Uterus (tissue), 4 donors: Measurements from ENCODE around the gene DIAPH2. TPM values are rescaled to one million over a fixed set of nuclear protein-coding genes. Genes with fewer than 3 reads are reported as not detected.

Experiments used
- DNase-seq, 2 donors: peaks; one replicate each; pipeline ENCODE4 v3.0.0-alpha.2; 2019 to 2020
- H3K27ac ChIP-seq, 2 donors: fragments of 200-600 bp; sonication (generic); 1 replicate in 1 of 2; 2 replicates in 1 of 2; pipeline ENCODE4 v1.5.1; 2016 to 2018
- H3K27me3 ChIP-seq, 2 donors: fragments of 200-600 bp; sonication (generic); one replicate each; pipeline ENCODE4 v1.5.1; 2018 to 2019; ENCODE audit warnings: control low read depth in 1 of 2
- H3K36me3 ChIP-seq, 2 donors: fragments of 200-600 bp; sonication (generic); one replicate each; pipeline ENCODE4 v1.5.1; 2019; ENCODE audit warnings: control low read depth in 1 of 2
- H3K4me1 ChIP-seq, 2 donors: fragments of 200-600 bp; sonication (generic); one replicate each; pipeline ENCODE4 v1.5.1; 2018 to 2019; ENCODE audit warnings: control low read depth in 1 of 2
- H3K4me3 ChIP-seq, 2 donors: fragments of 200-600 bp; sonication (generic); 1 replicate in 1 of 2; 2 replicates in 1 of 2; pipeline ENCODE4 v1.5.1; 2018 to 2019; ENCODE audit warnings: mild to moderate bottlenecking in 1 of 2
- H3K9me3 ChIP-seq, 2 donors: fragments of 200-600 bp; sonication (generic); one replicate each; pipeline ENCODE4 v1.5.1; 2019; ENCODE audit warnings: control low read depth in 1 of 2
- CTCF ChIP-seq, 4 experiments: fragments of 200-600 bp in 2 of 4; fragments of 450-650 bp in 2 of 4; sonication (generic) in 2 of 4; IDR thresholded peaks; one replicate each; pipeline ENCODE4 v1.5.1; 2016 to 2019; ENCODE audit warnings: antibody characterized with exemption in 4 of 4, mild to moderate bottlenecking in 2 of 4, moderate library complexity in 1 of 4
- POLR2A ChIP-seq, 2 donors: fragments of 450-650 bp; IDR thresholded peaks; one replicate each; pipeline ENCODE4 v1.6.1; 2016; ENCODE audit warnings: antibody characterized with exemption in 2 of 2, mild to moderate bottlenecking in 1 of 2, moderate library complexity in 1 of 2
- intact Hi-C: fragments of 100-400 bp; cut with DNase I; formaldehyde crosslinking; loops from one replicate; pipeline ENCODE4 v1.15.1; 2023; ENCODE audit warnings: low total_unique reads
- total RNA-seq, 4 donors: library from RNA; depleted of rRNA in 3 of 4; stranded (reverse); fragments of >200 nt in 3 of 4; gene quantifications; one replicate each; pipeline versions ENCODE4 v1.1.0 to v1.2.4, GENCODE V29; 2014 to 2023
- donor health status: DM: yes; HTN: yes; CAD: no.

The DIAPH2 gene
- total RNA-seq, 4 donors from 2014 or later, result 16.7 to 41.5 (median 30.3) TPM

- H3K36me3 ChIP-seq, result no peaks in the 10 kb centered on the region
- no peak overlapping the region for H3K4me3 ChIP-seq
- TF ChIP-seq POLR2A (IDR thresholded peaks at IDR 0.05) (no peak), CTCF (IDR thresholded peaks at IDR 0.05) (no peak)
- no peak for DNase-seq
- no peaks in the 10 kb centered on the region for H3K27me3 ChIP-seq
- intact Hi-C loops, result no loop called here
- no peaks in the 10 kb centered on the region for H3K9me3 ChIP-seq
- H3K4me1 ChIP-seq, result no peaks in the 10 kb centered on the region
- H3K27ac ChIP-seq, result no peak overlapping the region
These were observed 581.9 kb downstream of the DIAPH2 start for GRCh38 chrX:97266406-97267121.

GRCh38 chrX:97267396-97268181 is 582.9 kb downstream of the DIAPH2 start:
- H3K36me3 ChIP-seq, result no peaks in the 10 kb centered on the region
- no peaks in the 10 kb centered on the region for H3K9me3 ChIP-seq
- no peak overlapping the region for H3K4me3 ChIP-seq
- H3K4me1 ChIP-seq, result no peaks in the 10 kb centered on the region
- no peak for DNase-seq
- TF ChIP-seq CTCF (IDR thresholded peaks at IDR 0.05) (no peak), POLR2A (IDR thresholded peaks at IDR 0.05) (no peak)
- intact Hi-C loops, result no loop called here
- no peaks in the 10 kb centered on the region for H3K27me3 ChIP-seq
- no peak overlapping the region for H3K27ac ChIP-seq

- Histone ChIP-seq H3K27ac (no peak overlapping the region), H3K4me3 (no peak overlapping the region), H3K36me3 (no peaks in the 10 kb centered on the region), H3K9me3 (no peaks in the 10 kb centered on the region), H3K27me3 (no peaks in the 10 kb centered on the region), H3K4me1 (no peaks in the 10 kb centered on the region)
- TF ChIP-seq POLR2A (IDR thresholded peaks at IDR 0.05), result no peak
- TF ChIP-seq CTCF (IDR thresholded peaks at IDR 0.05), result no peak
- no peak for DNase-seq
- intact Hi-C loops, result no loop called here
These were observed 583.6 kb downstream of the DIAPH2 start for GRCh38 chrX:97268182-97268680.

GRCh38 chrX:97284531-97284930 is 599.9 kb downstream of the DIAPH2 start:
- intact Hi-C loops, result no loop called here
- Histone ChIP-seq H3K36me3 (no peaks in the 10 kb centered on the region), H3K4me1 (no peaks in the 10 kb centered on the region), H3K27me3 (peaks cover 0 to 6% of the 10 kb centered on the region in 2 donors), H3K9me3 (no peaks in the 10 kb centered on the region), H3K27ac (no peak overlapping the region), H3K4me3 (no peak overlapping the region)
- no peak for TF ChIP-seq POLR2A (IDR thresholded peaks at IDR 0.05)
- no peak for TF ChIP-seq CTCF (IDR thresholded peaks at IDR 0.05)
- no peak for DNase-seq

- Histone ChIP-seq H3K27ac (no peak overlapping the region), H3K27me3 (no peaks in the 10 kb centered on the region), H3K36me3 (no peaks in the 10 kb centered on the region), H3K9me3 (no peaks in the 10 kb centered on the region), H3K4me1 (no peaks in the 10 kb centered on the region), H3K4me3 (no peak overlapping the region)
- no peak for DNase-seq
- TF ChIP-seq POLR2A (IDR thresholded peaks at IDR 0.05), result no peak
- no peak for TF ChIP-seq CTCF (IDR thresholded peaks at IDR 0.05)
- intact Hi-C loops, result no loop called here
These were observed 605.6 kb downstream of the DIAPH2 start for GRCh38 chrX:97290199-97290598.
